Kidney (tissue), 14 donors: Measurements from ENCODE around the gene ARHGDIA. TPM values are rescaled to one million over a fixed set of nuclear protein-coding genes. Genes with fewer than 3 reads are reported as not detected.

Source experiments
- DNase-seq, 5 donors: peaks; one replicate each; pipeline ENCODE4 v3.0.0-alpha.2; 2013 to 2020
- FAIRE-seq: peaks from 2 replicates; lab custom pipeline; 2012; peaks lifted over from hg19 to GRCh38; lab: Jason Lieb, UNC
- H3K27ac ChIP-seq, 2 donors: one replicate each; pipeline ENCODE4 v1.7.0; 2013; ENCODE audit warnings: low read depth in 2 of 2, low read length in 2 of 2, inconsistent platforms in 1 of 2
- H3K27me3 ChIP-seq: one replicate; pipeline ENCODE4 v1.7.1; 2013; ENCODE audit warnings: low read length, inconsistent platforms; ENCODE audit not compliant: control insufficient read depth, insufficient read depth
- H3K36me3 ChIP-seq, 3 donors: one replicate each; pipeline versions ENCODE4 v1.7.0 to v1.7.1; 2013; ENCODE audit warnings: low read length in 3 of 3, control low read depth in 1 of 3, inconsistent platforms in 1 of 3; ENCODE audit not compliant: insufficient read depth in 3 of 3, control insufficient read depth in 2 of 3
- H3K4me1 ChIP-seq, 3 donors: one replicate each; pipeline versions ENCODE4 v1.7.0 to v1.7.1; 2013; ENCODE audit warnings: low read length in 3 of 3, inconsistent platforms in 1 of 3, low read depth in 1 of 3; ENCODE audit not compliant: control insufficient read depth in 2 of 3, insufficient read depth in 2 of 3
- H3K4me3 ChIP-seq, 3 donors: one replicate each; pipeline versions ENCODE4 v1.7.0 to v1.8.1; 2013; ENCODE audit warnings: low read length in 3 of 3, control low read depth in 1 of 3, inconsistent platforms in 1 of 3
- H3K9ac ChIP-seq, 3 donors: one replicate each; pipeline versions ENCODE4 v1.7.0 to v1.7.1; 2013; ENCODE audit warnings: low read length in 3 of 3, control low read depth in 1 of 3, inconsistent platforms in 1 of 3
- H3K9me3 ChIP-seq, 3 donors: one replicate each; pipeline versions ENCODE4 v1.7.0 to v1.7.1; 2013; ENCODE audit warnings: low read length in 3 of 3, control low read depth in 1 of 3, inconsistent platforms in 1 of 3; ENCODE audit not compliant: control insufficient read depth in 2 of 3, insufficient read depth in 1 of 3
- CTCF ChIP-seq: IDR thresholded peaks from 3 replicates; pipeline ENCODE4 v1.5.1; 2012; ENCODE audit warnings: mild to moderate bottlenecking, moderate library complexity, borderline replicate concordance; ENCODE audit not compliant: insufficient read depth; ENCODE audit errors: extremely low read depth
- intact Hi-C: fragments of 100-400 bp; cut with DNase I; formaldehyde crosslinking; loops from one replicate; pipeline ENCODE4 v1.11.1; 2022
- polyA plus RNA-seq: library from polyadenylated mRNA; stranded (reverse); fragments of 350-450 nt; fragmentation: Illumina TruSeq; extraction: RNeasy Lipid Tissue Mini Kit (QIAGEN cat#74804); gene quantifications from one replicate; pipeline ENCODE4 v1.2.3, GENCODE V29; 2014; ENCODE audit warnings: low read depth, low replicate concordance; ENCODE audit not compliant: insufficient read depth
- total RNA-seq: library from RNA; stranded (reverse); fragmentation: NEBNext Ultra II Directional; extraction: Animal tissue kit (Norgen Biotek cat#: 25700); gene quantifications from one replicate; pipeline ENCODE4 v1.2.1, GENCODE V29; 2021
- donor health status: control.
- donor health status: control.
- donor health status: control.
- donor health status: control.
- donor health status: control.
- donor health status: DM: yes; HTN: yes; CAD: no.
- donor health status: Normal renal cell carcinoma (clear cell type).

The ARHGDIA gene
- total and polyA plus RNA-seq, 2 donors from 2014 or later = 424 to 453 TPM

GRCh38 chr17:81817758-81818147 is 53.4 kb downstream of the ARHGDIA start:
- H3K9me3 ChIP-seq = no peaks in the 10 kb centered on the region
- no peaks in the 10 kb centered on the region for H3K27me3 ChIP-seq
- DNase-seq = no peak
- peaks cover 0 to 17% (median 0%) of the 10 kb centered on the region in 3 donors for H3K4me1 ChIP-seq
- TF ChIP-seq CTCF = no peak
- no peaks in the 10 kb centered on the region for H3K36me3 ChIP-seq
- no peak overlapping the region for H3K27ac ChIP-seq
- intact Hi-C loops = no loop called here
- no peak overlapping the region for H3K4me3 ChIP-seq
- H3K9ac ChIP-seq = no peak overlapping the region
- no peak for FAIRE-seq

Other genes starting within 250 kb of the ARHGDIA start
Only the 30 nearest of the 31 such genes appear.
- 2.1 TPM for gene TSPAN10, start 234.1 kb downstream of the ARHGDIA start, total RNA-seq
- gene TSPAN10, start 234.1 kb downstream of the ARHGDIA start, polyA plus RNA-seq = 1.9 TPM
- gene PDE6G, start 214.8 kb downstream of the ARHGDIA start, total RNA-seq = 3.2 TPM
- gene PDE6G, start 214.8 kb downstream of the ARHGDIA start, polyA plus RNA-seq = 5.4 TPM
- gene OXLD1, start 204.7 kb downstream of the ARHGDIA start, total RNA-seq = 28.2 TPM
- gene OXLD1, start 204.7 kb downstream of the ARHGDIA start, polyA plus RNA-seq = 51.9 TPM
- 18.8 TPM for gene CCDC137, start 204.6 kb downstream of the ARHGDIA start, total RNA-seq
- gene CCDC137, start 204.6 kb downstream of the ARHGDIA start, polyA plus RNA-seq = 14.7 TPM
- gene ARL16, start 187.5 kb downstream of the ARHGDIA start, total RNA-seq = 34.7 TPM
- gene ARL16, start 187.5 kb downstream of the ARHGDIA start, polyA plus RNA-seq = 76.1 TPM
- gene HGS, start 187.3 kb downstream of the ARHGDIA start, total RNA-seq = 95.3 TPM
- gene HGS, start 187.3 kb downstream of the ARHGDIA start, polyA plus RNA-seq = 85.5 TPM
- 52.4 TPM for gene MRPL12, start 168.0 kb downstream of the ARHGDIA start, total RNA-seq
- gene MRPL12, start 168.0 kb downstream of the ARHGDIA start, polyA plus RNA-seq = 251 TPM
- 19.9 TPM for gene SLC25A10, start 159.1 kb downstream of the ARHGDIA start, total RNA-seq
- 94.5 TPM for gene SLC25A10, start 159.1 kb downstream of the ARHGDIA start, polyA plus RNA-seq
- 9.3 TPM for gene GCGR, start 67.2 kb downstream of the ARHGDIA start, total RNA-seq
- gene GCGR, start 67.2 kb downstream of the ARHGDIA start, polyA plus RNA-seq = 37.2 TPM
- gene MCRIP1, start 38.0 kb downstream of the ARHGDIA start, total RNA-seq = 88.3 TPM
- 151 TPM for gene MCRIP1, start 38.0 kb downstream of the ARHGDIA start, polyA plus RNA-seq
- not detected for gene PPP1R27, start 36.3 kb downstream of the ARHGDIA start, total RNA-seq
- not detected for gene PPP1R27, start 36.3 kb downstream of the ARHGDIA start, polyA plus RNA-seq
- gene P4HB, start 10.8 kb downstream of the ARHGDIA start, total RNA-seq = 482 TPM
- 411 TPM for gene P4HB, start 10.8 kb downstream of the ARHGDIA start, polyA plus RNA-seq
- gene ALYREF, start 20.2 kb upstream of the ARHGDIA start, total RNA-seq = 59.3 TPM
- gene ALYREF, start 20.2 kb upstream of the ARHGDIA start, polyA plus RNA-seq = 45.3 TPM
- 88.6 TPM for gene ANAPC11, start 20.4 kb upstream of the ARHGDIA start, total RNA-seq
- 220 TPM for gene ANAPC11, start 20.4 kb upstream of the ARHGDIA start, polyA plus RNA-seq
- 0.66 TPM for gene NPB, start 30.9 kb upstream of the ARHGDIA start, total RNA-seq
- 1.4 TPM for gene NPB, start 30.9 kb upstream of the ARHGDIA start, polyA plus RNA-seq
- gene PCYT2, start 40.1 kb upstream of the ARHGDIA start, total RNA-seq = 28.4 TPM
- gene PCYT2, start 40.1 kb upstream of the ARHGDIA start, polyA plus RNA-seq = 104 TPM
- 25.2 TPM for gene SIRT7, start 46.8 kb upstream of the ARHGDIA start, total RNA-seq
- 17.4 TPM for gene SIRT7, start 46.8 kb upstream of the ARHGDIA start, polyA plus RNA-seq
- 18.2 TPM for gene MAFG, start 56.4 kb upstream of the ARHGDIA start, total RNA-seq
- gene MAFG, start 56.4 kb upstream of the ARHGDIA start, polyA plus RNA-seq = 8.3 TPM
- 14.2 TPM for gene PYCR1, start 66.0 kb upstream of the ARHGDIA start, total RNA-seq
- gene PYCR1, start 66.0 kb upstream of the ARHGDIA start, polyA plus RNA-seq = 7.9 TPM
- gene MYADML2, start 75.9 kb upstream of the ARHGDIA start, total RNA-seq = not detected
- not detected for gene MYADML2, start 75.9 kb upstream of the ARHGDIA start, polyA plus RNA-seq
- gene NOTUM, start 89.8 kb upstream of the ARHGDIA start, total RNA-seq = not detected
- gene NOTUM, start 89.8 kb upstream of the ARHGDIA start, polyA plus RNA-seq = not detected
- gene ASPSCR1, start 106.3 kb upstream of the ARHGDIA start, total RNA-seq = 35.2 TPM
- 57.5 TPM for gene ASPSCR1, start 106.3 kb upstream of the ARHGDIA start, polyA plus RNA-seq
- 36.9 TPM for gene CENPX, start 151.5 kb upstream of the ARHGDIA start, total RNA-seq
- 93.2 TPM for gene CENPX, start 151.5 kb upstream of the ARHGDIA start, polyA plus RNA-seq
- 9.9 TPM for gene LRRC45, start 152.0 kb upstream of the ARHGDIA start, total RNA-seq
- gene LRRC45, start 152.0 kb upstream of the ARHGDIA start, polyA plus RNA-seq = 9.9 TPM
- 2.6 TPM for gene RAC3, start 160.3 kb upstream of the ARHGDIA start, total RNA-seq
- 13.1 TPM for gene RAC3, start 160.3 kb upstream of the ARHGDIA start, polyA plus RNA-seq
- 102 TPM for gene DCXR, start 166.4 kb upstream of the ARHGDIA start, total RNA-seq
- gene DCXR, start 166.4 kb upstream of the ARHGDIA start, polyA plus RNA-seq = 551 TPM
- 29.8 TPM for gene RFNG, start 180.5 kb upstream of the ARHGDIA start, total RNA-seq
- 47.3 TPM for gene RFNG, start 180.5 kb upstream of the ARHGDIA start, polyA plus RNA-seq
- gene GPS1, start 180.6 kb upstream of the ARHGDIA start, total RNA-seq = 99.3 TPM
- 149 TPM for gene GPS1, start 180.6 kb upstream of the ARHGDIA start, polyA plus RNA-seq
- 84.8 TPM for gene DUS1L, start 194.5 kb upstream of the ARHGDIA start, total RNA-seq
- 102 TPM for gene DUS1L, start 194.5 kb upstream of the ARHGDIA start, polyA plus RNA-seq
- 43.3 TPM for gene FASN, start 226.9 kb upstream of the ARHGDIA start, total RNA-seq
- 13.6 TPM for gene FASN, start 226.9 kb upstream of the ARHGDIA start, polyA plus RNA-seq